SK-N-SH treated with all-trans-retinoic acid at 6 μM for 48 hours (cell line): ENCODE results near the gene ZDHHC11B.
"Not testable (repeated sequence)": the region's sequence is repeated elsewhere in the genome, so short reads cannot be mapped to it uniquely, and the experiment has no call there.

Experiments used
- ARNTL ChIP-seq: fragments of 450-650 bp; formaldehyde crosslinking; IDR thresholded peaks from 2 replicates; pipeline ENCODE4 v1.5.0; 2020; ENCODE audit warnings: low read depth, mild to moderate bottlenecking, moderate library complexity, borderline replicate concordance
- BACH2 ChIP-seq: fragments of 250-450 bp; sonication (Bioruptor Pico); IDR thresholded peaks from 2 replicates; pipeline ENCODE4 v1.9.0; 2021; ENCODE audit warnings: mild to moderate bottlenecking, borderline replicate concordance
- GLIS3 ChIP-seq: fragments of 250-450 bp; sonication (Bioruptor Pico); IDR thresholded peaks from 2 replicates; pipeline ENCODE4 v1.5.0; 2020; ENCODE audit warnings: mild to moderate bottlenecking, moderate library complexity
- OSR1 ChIP-seq: fragments of 250-450 bp; sonication (Bioruptor Pico); IDR thresholded peaks from 2 replicates; pipeline ENCODE4 v1.8.0; 2022; ENCODE audit warnings: moderate library complexity, mild to moderate bottlenecking, inconsistent platforms
- ZNF8 ChIP-seq: fragments of 450-650 bp; formaldehyde crosslinking; IDR thresholded peaks from 2 replicates; pipeline ENCODE4 v1.5.0; 2020; ENCODE audit warnings: mild to moderate bottlenecking, moderate library complexity
- TF ChIP-seq, protein P1 (sequence below): fragments of 250-450 bp; sonication (Bioruptor Pico); IDR thresholded peaks from 2 replicates; pipeline ENCODE4 v1.5.1; 2021; ENCODE audit warnings: mild to moderate bottlenecking, moderate library complexity

DNA sequence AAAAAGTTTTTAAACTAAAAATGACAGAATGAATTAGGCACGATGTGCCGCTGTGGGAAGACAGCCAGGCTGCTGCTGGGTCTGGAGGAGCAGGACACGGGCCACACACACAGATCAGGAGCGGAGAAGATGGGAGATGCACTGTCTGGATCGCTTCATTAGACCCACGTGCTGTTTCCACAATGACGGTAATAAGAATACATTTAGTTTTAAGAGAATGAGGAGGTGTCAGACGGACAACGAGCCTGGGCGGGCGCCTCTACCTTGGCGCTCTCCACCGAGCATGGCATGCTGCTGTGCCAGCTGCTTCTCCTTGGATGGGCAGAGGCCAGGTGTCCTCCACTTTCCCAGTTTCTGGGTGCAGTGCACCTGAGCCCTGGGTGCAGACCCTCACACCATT is 11.6 kb downstream of the ZDHHC11B start:
- not testable (repeated sequence) for TF ChIP-seq OSR1; ARNTL (CRISPR knock-in tag); BACH2; GLIS3 (CRISPR knock-in tag); ZNF8 (CRISPR knock-in tag)
- TF ChIP-seq, protein P1, sequence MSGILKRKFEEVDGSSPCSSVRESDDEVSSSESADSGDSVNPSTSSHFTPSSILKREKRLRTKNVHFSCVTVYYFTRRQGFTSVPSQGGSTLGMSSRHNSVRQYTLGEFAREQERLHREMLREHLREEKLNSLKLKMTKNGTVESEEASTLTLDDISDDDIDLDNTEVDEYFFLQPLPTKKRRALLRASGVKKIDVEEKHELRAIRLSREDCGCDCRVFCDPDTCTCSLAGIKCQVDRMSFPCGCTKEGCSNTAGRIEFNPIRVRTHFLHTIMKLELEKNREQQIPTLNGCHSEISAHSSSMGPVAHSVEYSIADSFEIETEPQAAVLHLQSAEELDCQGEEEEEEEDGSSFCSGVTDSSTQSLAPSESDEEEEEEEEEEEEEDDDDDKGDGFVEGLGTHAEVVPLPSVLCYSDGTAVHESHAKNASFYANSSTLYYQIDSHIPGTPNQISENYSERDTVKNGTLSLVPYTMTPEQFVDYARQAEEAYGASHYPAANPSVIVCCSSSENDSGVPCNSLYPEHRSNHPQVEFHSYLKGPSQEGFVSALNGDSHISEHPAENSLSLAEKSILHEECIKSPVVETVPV (CRISPR knock-in tag) = not testable (repeated sequence)
